Naive B cell (primary cell): ENCODE measurements around the gene PSMA5. TPM values are rescaled to one million over a fixed set of nuclear protein-coding genes. Genes with fewer than 3 reads are reported as not detected.
A peak's percentile ranks its signal among the peaks of the same experiment; 100 is the strongest.
"Not testable (repeated sequence)": the region's sequence is repeated elsewhere in the genome, so short reads cannot be mapped to it uniquely, and the experiment has no call there.

Experiments
- ATAC-seq, 2 donors: fragments of 150-1000 bp; cut with Tn5 transposase; 2 replicates each; pipeline ENCODE4 v1.10.0; 2021; ENCODE audit warnings: low read depth in 2 of 2, mild to moderate bottlenecking in 2 of 2, moderate library complexity in 2 of 2
- DNase-seq: peaks from one replicate; pipeline ENCODE4 v3.0.0; 2022
- H3K27ac Mint-ChIP-seq, 6 donors: one replicate each; pipeline ENCODE4 v1.8.0; 2020 to 2022; ENCODE audit warnings: mild to moderate bottlenecking in 6 of 6, mixed read lengths in 6 of 6, moderate library complexity in 5 of 6, inconsistent platforms in 2 of 6
- H3K27me3 Mint-ChIP-seq, 3 donors: one replicate each; pipeline ENCODE4 v1.8.0; 2021 to 2022; ENCODE audit warnings: mixed read lengths in 3 of 3, mild to moderate bottlenecking in 1 of 3
- H3K36me3 Mint-ChIP-seq, 2 donors: one replicate each; pipeline ENCODE4 v1.8.0; 2020 to 2022; ENCODE audit warnings: mixed read lengths in 2 of 2, inconsistent platforms in 1 of 2, mild to moderate bottlenecking in 1 of 2
- H3K4me1 Mint-ChIP-seq, 3 donors: one replicate each; pipeline ENCODE4 v1.8.0; 2020 to 2022; ENCODE audit warnings: mixed read lengths in 3 of 3, inconsistent platforms in 1 of 3, mild to moderate bottlenecking in 1 of 3, moderate library complexity in 1 of 3
- H3K4me3 Mint-ChIP-seq, 8 donors: one replicate each; pipeline ENCODE4 v1.8.0; 2020 to 2022; ENCODE audit warnings: mild to moderate bottlenecking in 8 of 8, mixed read lengths in 8 of 8, moderate library complexity in 8 of 8, inconsistent platforms in 2 of 8
- H3K9me3 Mint-ChIP-seq, 7 donors: one replicate each; pipeline ENCODE4 v1.8.0; 2020 to 2022; ENCODE audit warnings: mixed read lengths in 7 of 7, mild to moderate bottlenecking in 5 of 7, inconsistent platforms in 2 of 7, moderate library complexity in 1 of 7
- polyA plus RNA-seq, 6 donors: library from polyadenylated mRNA; unstranded; fragments of 300-500 nt; fragmentation: Illumina TruSeq; gene quantifications; one replicate each; pipeline ENCODE4 v1.2.3, GENCODE V29; 2021; ENCODE audit warnings: low read depth in 6 of 6

Gene PSMA5
- polyA plus RNA-seq, result 10 to 100 TPM; 35.5 to 57.3 (median 51.0) TPM

- Mint-ChIP-seq H3K27ac (peak within 1 kb of the TSS; percentile 92 to 98 (median 97)), H3K9me3 (no peaks in the 10 kb centered on the region), H3K4me1 (peaks cover 30 to 41% (median 33%) of the 10 kb centered on the region in 3 donors), H3K36me3 (no peaks in the 10 kb centered on the region), H3K4me3 (peak within 1 kb of the TSS; percentile 91 to 100 (median 98)), H3K27me3 (peaks cover 0 to 3% (median 0%) of the 10 kb centered on the region in 3 donors)
- DNase-seq, result peak; percentile 95
- ATAC-seq, result peak; percentile 93
These were observed at the start of gene PSMA5 for GRCh38 chr1:109426281-109427170. TSS of gene PSMA5 (minus strand) at chr1:109426448. CDS start at chr1:109426330, 118 bp downstream.

GRCh38 chr1:109475261-109475660 lies 49.0 kb upstream of the PSMA5 start:
- peaks cover 70 to 92% (median 92%) of the 10 kb centered on the region in 3 donors for H3K27me3 Mint-ChIP-seq
- H3K36me3 Mint-ChIP-seq, result no peaks in the 10 kb centered on the region
- no peak overlapping the region for H3K4me3 Mint-ChIP-seq

DNA sequence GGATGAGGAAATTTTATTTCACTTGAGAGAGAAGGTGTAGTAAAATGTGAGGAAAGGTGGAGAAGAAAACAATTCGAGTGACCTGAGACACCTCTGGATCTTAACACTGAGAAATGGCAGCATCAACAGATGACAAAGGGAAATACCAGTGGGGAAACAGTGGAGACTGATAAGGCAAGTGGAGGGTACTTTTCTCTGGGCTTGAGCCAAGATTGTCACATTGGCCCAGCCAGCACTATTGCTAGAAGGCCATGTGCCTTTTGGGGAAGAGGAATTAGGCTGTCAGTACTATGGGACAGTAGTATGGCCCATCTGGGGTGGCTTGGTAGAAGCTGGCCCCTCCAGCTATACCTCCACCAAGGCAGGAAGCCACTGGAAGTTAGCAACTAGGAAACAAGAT lies 48.4 kb upstream of the PSMA5 start:
- H3K27me3 Mint-ChIP-seq, result peaks cover 69 to 92% (median 92%) of the 10 kb centered on the region in 3 donors
- ATAC-seq (no peak), DNase-seq (no peak)
- no peak overlapping the region for H3K4me3 Mint-ChIP-seq
- H3K9me3 Mint-ChIP-seq, result peaks cover 0 to 2% (median 0%) of the 10 kb centered on the region in 7 donors
- no peaks in the 10 kb centered on the region for H3K4me1 Mint-ChIP-seq
- no peaks in the 10 kb centered on the region for H3K36me3 Mint-ChIP-seq
- no peak overlapping the region for H3K27ac Mint-ChIP-seq

More at GRCh38 chr1:109475261-109475660, 49.0 kb upstream of the PSMA5 start:
- DNase-seq, result no peak
- no peaks in the 10 kb centered on the region for H3K4me1 Mint-ChIP-seq
- no peak overlapping the region for H3K27ac Mint-ChIP-seq
- H3K9me3 Mint-ChIP-seq, result peaks cover 0 to 2% (median 0%) of the 10 kb centered on the region in 7 donors
- no peak for ATAC-seq

DNA sequence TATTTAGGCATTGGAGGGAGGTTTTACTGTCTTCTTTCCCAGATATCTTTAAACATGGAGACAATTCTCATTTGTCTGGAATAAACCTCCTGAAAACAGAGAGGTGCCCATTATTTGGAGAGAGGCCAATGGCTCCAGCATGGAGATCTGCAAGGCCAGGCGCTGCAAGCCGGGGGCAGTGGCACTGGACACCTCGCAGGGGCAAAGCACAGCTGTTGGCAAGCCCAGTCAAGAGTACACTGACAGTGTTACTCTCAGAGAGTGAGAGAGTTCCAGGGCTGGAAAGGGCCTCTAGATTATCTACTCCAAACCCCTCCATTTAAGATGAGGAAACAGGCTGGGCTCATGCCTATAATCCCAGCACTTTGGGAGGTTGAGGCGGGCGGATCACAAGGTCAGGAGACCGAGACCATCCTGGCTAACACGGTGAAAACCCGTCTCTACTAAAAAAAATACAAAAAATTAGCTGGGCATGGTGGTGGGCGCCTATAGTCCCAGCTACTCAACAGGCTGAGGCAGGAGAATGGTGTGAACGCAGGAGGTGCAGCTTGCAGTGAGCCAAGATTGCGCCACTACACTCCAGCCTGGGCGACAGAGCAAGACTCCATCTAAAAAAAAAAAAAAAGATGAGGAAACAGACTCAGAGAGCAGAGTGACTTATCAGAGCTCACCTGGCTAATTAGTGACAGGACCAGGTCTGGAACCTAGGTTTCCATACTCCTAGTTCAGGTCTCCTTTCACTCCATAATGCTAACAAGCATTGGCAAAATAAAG lies 47.2 kb upstream of the PSMA5 start:
- not testable (repeated sequence) for H3K4me1 Mint-ChIP-seq, H3K27ac Mint-ChIP-seq
- H3K27me3 Mint-ChIP-seq, result peaks cover 66 to 87% (median 85%) of the 10 kb centered on the region in 3 donors

DNA sequence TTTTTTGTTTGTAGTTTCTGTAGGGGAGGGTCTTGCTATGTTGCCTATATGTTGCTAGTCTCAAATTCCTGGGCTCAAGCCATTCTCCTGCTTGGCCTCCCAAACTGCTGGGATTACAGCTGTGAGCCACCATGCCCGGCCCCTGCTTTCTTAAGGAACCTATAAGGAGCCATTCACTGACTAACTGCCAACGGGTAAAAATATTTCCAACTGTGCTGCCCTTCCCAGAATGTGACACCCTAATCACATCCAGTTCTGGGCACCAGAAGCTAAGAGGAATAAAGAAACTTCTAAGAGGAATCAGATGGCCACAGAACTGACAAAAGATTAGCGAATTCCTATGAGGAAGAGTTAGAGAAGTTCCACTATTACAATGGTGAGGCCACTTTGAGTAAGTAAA lies 46.5 kb upstream of the PSMA5 start:
- no peak for ATAC-seq
- no peaks in the 10 kb centered on the region for H3K4me1 Mint-ChIP-seq
- H3K27ac Mint-ChIP-seq, result no peak overlapping the region
- H3K4me3 Mint-ChIP-seq, result no peak overlapping the region
- no peak for DNase-seq
- H3K9me3 Mint-ChIP-seq, result peaks cover 0 to 2% (median 0%) of the 10 kb centered on the region in 7 donors
- peaks cover 68 to 87% (median 85%) of the 10 kb centered on the region in 3 donors for H3K27me3 Mint-ChIP-seq
- no peaks in the 10 kb centered on the region for H3K36me3 Mint-ChIP-seq

More for the DNA sequence above, 47.2 kb upstream of the PSMA5 start:
- DNase-seq, H3K9me3 Mint-ChIP-seq, ATAC-seq, H3K36me3 Mint-ChIP-seq: not testable (repeated sequence)
- peak overlapping the region in 1 of 8 donors; percentile 41 for H3K4me3 Mint-ChIP-seq

GRCh38 chr1:109470245-109470644 lies 44.0 kb upstream of the PSMA5 start:
- Mint-ChIP-seq H3K4me3 (no peak overlapping the region), H3K9me3 (no peaks in the 10 kb centered on the region), H3K27ac (no peak overlapping the region), H3K36me3 (no peaks in the 10 kb centered on the region), H3K27me3 (peaks cover 63 to 80% (median 73%) of the 10 kb centered on the region in 3 donors), H3K4me1 (peaks cover 3 to 12% (median 10%) of the 10 kb centered on the region in 3 donors)
- DNase-seq (no peak), ATAC-seq (no peak)

- peaks cover 66 to 84% (median 76%) of the 10 kb centered on the region in 3 donors for H3K27me3 Mint-ChIP-seq
- no peak overlapping the region for H3K27ac Mint-ChIP-seq
- peaks cover 3 to 14% (median 10%) of the 10 kb centered on the region in 3 donors for H3K4me1 Mint-ChIP-seq
- no peaks in the 10 kb centered on the region for H3K9me3 Mint-ChIP-seq
- ATAC-seq (no peak), DNase-seq (no peak)
- H3K36me3 Mint-ChIP-seq, result no peaks in the 10 kb centered on the region
- no peak overlapping the region for H3K4me3 Mint-ChIP-seq
These were observed 42.7 kb upstream of the PSMA5 start for GRCh38 chr1:109468903-109469302.

GRCh38 chr1:109468061-109468460 lies 41.8 kb upstream of the PSMA5 start:
- H3K4me3 Mint-ChIP-seq, result peak overlapping the region in 3 of 8 donors; percentile 66 to 87 (median 75)
- no peak for DNase-seq
- peaks cover 3 to 14% (median 10%) of the 10 kb centered on the region in 3 donors for H3K4me1 Mint-ChIP-seq
- H3K9me3 Mint-ChIP-seq, result no peaks in the 10 kb centered on the region
- ATAC-seq, result no peak
- H3K36me3 Mint-ChIP-seq, result no peaks in the 10 kb centered on the region
- peaks cover 66 to 84% (median 72%) of the 10 kb centered on the region in 3 donors for H3K27me3 Mint-ChIP-seq
- H3K27ac Mint-ChIP-seq, result no peak overlapping the region

DNA sequence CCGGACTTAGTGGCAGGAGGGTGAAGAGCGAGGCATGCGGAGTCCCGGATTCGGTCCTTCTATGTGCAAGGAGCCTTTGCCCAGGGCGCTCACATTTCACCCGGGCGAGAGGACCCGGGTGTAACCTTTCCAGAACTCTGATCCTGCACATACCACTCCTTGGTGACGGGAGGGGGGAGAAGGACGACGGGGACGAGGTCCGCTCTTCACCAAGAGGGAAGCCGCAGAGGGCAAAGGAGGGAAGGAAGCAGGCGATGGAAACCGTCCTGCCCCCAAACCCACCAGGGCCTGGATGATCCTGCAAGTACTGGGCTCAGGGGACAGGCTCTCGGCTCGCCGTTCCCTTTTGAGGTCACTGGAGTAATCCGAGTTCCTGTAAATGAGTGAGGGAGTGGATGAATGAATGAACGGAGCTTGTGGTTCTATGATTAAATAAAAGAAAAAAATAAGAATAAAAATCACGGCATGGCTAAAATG lies 41.1 kb upstream of the PSMA5 start:
- Mint-ChIP-seq H3K36me3 (no peaks in the 10 kb centered on the region), H3K27ac (peak overlapping the region in 1 of 6 donors; percentile 24), H3K4me3 (peak overlapping the region; percentile 62 to 88 (median 72)), H3K9me3 (no peaks in the 10 kb centered on the region), H3K4me1 (peaks cover 3 to 14% (median 10%) of the 10 kb centered on the region in 3 donors), H3K27me3 (peaks cover 65 to 84% (median 72%) of the 10 kb centered on the region in 3 donors)
- no peak for DNase-seq
- ATAC-seq, result peak; percentile 20 to 27

- DNase-seq (no peak), ATAC-seq (peak; percentile 46 to 51)
- no peaks in the 10 kb centered on the region for H3K9me3 Mint-ChIP-seq
- H3K4me1 Mint-ChIP-seq, result peaks cover 3 to 14% (median 10%) of the 10 kb centered on the region in 3 donors
- H3K4me3 Mint-ChIP-seq, result peak within 1 kb of the TSS; percentile 62 to 88 (median 78)
- peak within 1 kb of the TSS in 1 of 6 donors; percentile 24 for H3K27ac Mint-ChIP-seq
- H3K36me3 Mint-ChIP-seq, result no peaks in the 10 kb centered on the region
- H3K27me3 Mint-ChIP-seq, result peaks cover 62 to 85% (median 74%) of the 10 kb centered on the region in 3 donors
These were observed 40.4 kb upstream of the PSMA5 start, which contains the start of gene SYPL2 for GRCh38 chr1:109466452-109467300. TSS of gene SYPL2 (plus strand) at chr1:109466546. CDS start at chr1:109466844, 298 bp downstream.

- H3K27ac Mint-ChIP-seq, result no peak overlapping the region
- DNase-seq, result no peak
- peaks cover 0 to 1% (median 0%) of the 10 kb centered on the region in 7 donors for H3K9me3 Mint-ChIP-seq
- peaks cover 3 to 14% (median 10%) of the 10 kb centered on the region in 3 donors for H3K4me1 Mint-ChIP-seq
- peak overlapping the region; percentile 62 to 82 (median 78) for H3K4me3 Mint-ChIP-seq
- H3K36me3 Mint-ChIP-seq, result no peaks in the 10 kb centered on the region
- ATAC-seq, result no peak
- H3K27me3 Mint-ChIP-seq, result peaks cover 65 to 86% (median 75%) of the 10 kb centered on the region in 3 donors
These were observed 39.8 kb upstream of the PSMA5 start for GRCh38 chr1:109466125-109466451.

DNA sequence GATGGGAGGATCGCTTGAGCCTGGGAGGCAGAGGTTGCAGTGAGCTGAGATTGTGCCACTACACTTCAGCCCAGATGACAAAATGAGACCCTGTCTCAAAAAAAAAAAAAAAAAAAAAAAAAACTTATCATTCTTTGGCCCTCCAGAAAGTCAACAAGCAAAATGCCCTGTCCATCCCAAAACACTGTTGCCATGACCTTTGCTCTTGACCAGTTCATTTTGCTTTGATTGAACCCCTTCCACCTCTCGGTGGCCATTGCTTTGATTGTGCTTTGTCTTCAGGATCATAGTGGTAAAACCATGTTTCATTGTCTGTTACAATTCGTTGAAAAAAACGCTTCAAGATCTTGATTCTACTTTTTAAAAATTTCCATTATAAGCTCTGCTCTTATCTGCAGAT lies 31.6 kb upstream of the PSMA5 start:
- no peaks in the 10 kb centered on the region for H3K4me1 Mint-ChIP-seq
- H3K36me3 Mint-ChIP-seq, result peaks cover 0 to 7% of the 10 kb centered on the region in 2 donors
- H3K27me3 Mint-ChIP-seq, result peaks cover 29 to 50% (median 49%) of the 10 kb centered on the region in 3 donors
- H3K27ac Mint-ChIP-seq, result no peak overlapping the region
- peaks cover 4 to 38% (median 22%) of the 10 kb centered on the region in 7 donors for H3K9me3 Mint-ChIP-seq
- ATAC-seq (no peak), DNase-seq (no peak)
- no peak overlapping the region for H3K4me3 Mint-ChIP-seq
